DLD1 (cell line): ENCODE results near the gene RWDD1.

ENCODE experiments used
- in situ Hi-C: cut with HindIII; loops from 2 replicates; pipeline ENCODE4 v1.10.0; 2017; ENCODE audit warnings: low sequenced_read_pairs

Gene RWDD1

GRCh38 chr6:116557893-116558292, 13.4 kb upstream of the RWDD1 start:
- in situ Hi-C loops: no loop called here

- in situ Hi-C loops: no loop called here
Observed at GRCh38 chr6:116560130-116560529, 11.2 kb upstream of the RWDD1 start.

DNA sequence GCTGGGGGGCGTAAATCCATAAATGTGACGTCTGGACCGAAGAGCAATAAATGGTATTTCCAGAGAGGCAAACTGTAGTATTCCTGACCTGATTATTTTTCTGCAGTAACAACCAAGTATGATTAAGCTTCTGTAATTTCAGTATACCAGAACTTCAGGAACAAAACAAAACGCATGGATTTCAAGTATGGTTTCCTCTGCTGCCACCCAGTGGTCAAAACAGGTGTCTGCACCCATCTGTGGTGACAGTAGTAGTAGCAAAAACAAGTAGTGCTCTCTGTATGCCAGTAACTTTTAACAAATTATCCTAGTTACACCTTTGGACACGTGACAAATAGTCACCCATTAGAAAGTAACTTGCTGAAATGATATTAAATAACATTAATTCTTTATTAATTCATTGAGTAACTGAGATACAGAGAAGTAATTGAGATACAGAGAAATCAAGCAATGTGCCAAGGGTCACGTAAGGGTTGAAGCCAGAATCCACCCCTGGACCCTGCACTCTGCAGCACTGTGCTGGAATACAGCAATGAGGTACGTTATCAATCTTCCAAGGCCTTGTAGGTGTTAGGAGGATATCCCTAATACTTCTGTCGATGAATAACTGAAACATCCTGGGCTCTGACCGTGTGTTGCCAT, 9.8 kb upstream of the RWDD1 start:
- in situ Hi-C loops: no loop called here

GRCh38 chr6:116562019-116562403, 9.3 kb upstream of the RWDD1 start:
- in situ Hi-C loops: no loop called here

- in situ Hi-C loops: no loop called here
Observed at GRCh38 chr6:116562614-116563013, 8.7 kb upstream of the RWDD1 start.

- in situ Hi-C loops: no loop called here
Observed at GRCh38 chr6:116563830-116564229, 7.5 kb upstream of the RWDD1 start.

DNA sequence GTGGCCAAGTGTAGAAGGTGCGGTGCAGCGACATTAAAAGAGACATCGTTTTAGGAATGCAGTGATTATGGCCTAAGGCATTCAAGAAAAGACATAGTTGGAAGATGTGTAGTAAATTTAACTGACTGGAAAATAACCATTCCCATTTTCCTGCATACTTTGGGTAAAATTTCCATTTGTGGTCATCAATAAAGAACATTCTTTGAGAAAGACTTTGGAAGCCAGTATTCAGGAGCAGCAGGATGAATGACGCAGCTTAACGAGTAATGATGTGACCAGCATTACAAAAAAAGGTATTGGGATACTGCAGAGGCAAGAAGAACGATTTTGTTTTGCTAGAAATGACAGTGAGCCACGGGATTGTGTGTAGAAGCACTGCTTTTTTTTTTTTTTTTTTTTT, 7.0 kb upstream of the RWDD1 start:
- in situ Hi-C loops: no loop called here

GRCh38 chr6:116564921-116565872, 6.1 kb upstream of the RWDD1 start:
- in situ Hi-C loops: no loop called here

- in situ Hi-C loops: no loop called here
Observed at GRCh38 chr6:116568111-116568510, 3.2 kb upstream of the RWDD1 start.

DNA sequence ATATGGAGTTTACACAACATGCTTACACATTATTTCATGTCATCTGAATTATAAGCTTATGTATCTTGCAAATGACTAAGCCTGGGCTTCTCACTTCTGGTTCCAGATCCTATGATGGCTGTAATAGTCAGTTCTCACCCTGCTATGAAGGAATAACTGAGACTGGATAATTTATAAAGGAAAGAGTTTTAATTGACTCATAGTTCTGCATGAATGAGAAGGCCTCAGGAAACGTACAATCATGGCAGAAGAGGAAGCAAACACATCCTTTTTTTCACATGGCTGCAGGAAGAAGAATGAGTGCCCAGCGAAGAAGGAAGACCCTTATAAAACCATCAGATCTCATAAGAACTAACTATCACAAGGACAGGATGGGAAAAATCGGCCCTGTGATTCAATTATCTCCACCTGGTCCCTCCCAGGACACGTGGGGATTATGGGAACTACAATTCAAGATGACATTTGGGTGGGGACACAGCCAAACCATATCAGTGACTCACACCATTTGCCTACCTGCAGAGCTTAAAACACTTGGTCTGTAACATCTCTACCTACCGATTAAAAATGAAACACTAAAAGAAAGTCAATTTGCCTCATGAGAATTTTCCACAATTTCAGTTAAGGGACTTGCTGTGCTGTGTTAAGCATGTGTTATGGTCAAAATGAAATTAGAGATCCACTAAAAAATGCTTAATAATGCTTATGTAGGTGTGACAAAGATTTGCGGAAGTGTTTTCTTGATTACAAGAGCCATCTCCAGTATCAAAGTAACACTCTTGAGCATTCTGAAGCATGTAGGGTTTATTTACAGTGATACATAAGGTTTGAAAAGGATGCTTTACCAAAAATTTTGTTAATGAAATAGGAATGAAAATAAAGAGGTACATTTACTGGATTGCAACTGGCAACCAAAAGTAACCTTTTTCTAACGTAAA, 2.2 kb upstream of the RWDD1 start:
- in situ Hi-C loops: no loop called here

GRCh38 chr6:116571683-116572000, 338 bp downstream of the RWDD1 start:
- in situ Hi-C loops: no loop called here

- in situ Hi-C loops: no loop called here
Observed at GRCh38 chr6:116572162-116572561, 858 bp downstream of the RWDD1 start.

GRCh38 chr6:116575227-116575626, 3.9 kb downstream of the RWDD1 start:
- in situ Hi-C loops: no loop called here

DNA sequence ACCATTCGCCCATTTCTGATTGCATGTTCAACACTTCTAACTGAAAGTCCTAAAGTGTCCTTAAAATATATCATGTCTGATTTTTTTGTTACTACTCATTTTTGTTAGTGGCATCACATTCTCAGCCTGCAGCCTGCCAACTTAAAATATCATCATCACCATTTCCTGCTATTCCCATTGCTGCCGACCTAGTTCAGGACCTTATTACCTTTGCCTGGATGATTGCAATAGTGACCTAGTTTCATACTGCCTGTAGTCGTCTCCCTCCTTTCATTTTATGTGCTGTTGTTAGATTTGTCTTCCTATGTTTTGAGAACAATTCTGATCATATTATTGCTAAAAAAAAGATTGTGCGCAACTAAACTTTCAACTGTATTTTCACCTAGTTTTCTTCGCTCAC, 6.2 kb downstream of the RWDD1 start:
- in situ Hi-C loops: no loop called here

DNA sequence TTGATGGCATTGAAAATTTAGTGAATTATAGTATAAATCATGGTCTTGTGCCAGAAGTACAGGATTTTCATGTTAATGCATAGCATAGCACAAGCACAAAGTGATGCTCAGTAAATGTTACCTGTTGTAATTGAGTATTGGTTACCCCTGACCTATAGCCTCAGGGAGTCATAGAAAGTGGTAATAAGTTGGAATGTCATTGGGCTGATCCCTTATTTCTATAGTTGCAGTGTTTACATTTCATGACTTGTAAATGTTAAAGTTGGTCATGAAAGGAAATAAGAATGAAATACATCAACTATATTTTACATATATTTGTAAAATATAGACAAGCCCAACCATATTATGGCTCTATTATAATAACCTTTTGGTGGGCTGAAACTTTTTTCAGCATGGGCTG, 7.0 kb downstream of the RWDD1 start:
- in situ Hi-C loops: no loop called here

- in situ Hi-C loops: no loop called here
Observed at GRCh38 chr6:116579143-116579542, 7.8 kb downstream of the RWDD1 start.

DNA sequence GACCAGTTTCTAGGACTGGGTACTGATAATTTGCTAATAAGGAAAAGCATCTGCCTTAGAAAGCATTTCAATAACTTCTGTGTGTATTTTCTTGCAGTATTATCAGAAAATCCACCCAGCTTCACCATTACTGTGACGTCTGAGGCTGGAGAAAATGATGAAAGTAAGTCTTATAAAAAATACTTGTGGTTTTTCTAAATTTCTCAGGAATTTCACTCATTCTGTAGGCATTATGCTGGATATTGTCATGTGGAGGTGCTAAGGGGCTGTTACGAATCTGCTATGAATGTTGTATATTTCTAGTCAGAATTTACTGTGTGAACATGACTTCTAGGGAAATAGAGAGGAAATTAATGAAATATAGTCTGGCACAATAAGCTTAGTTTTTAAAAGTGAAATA, 8.9 kb downstream of the RWDD1 start:
- in situ Hi-C loops: no loop called here

- in situ Hi-C loops: no loop called here
Observed at GRCh38 chr6:116586276-116586675, 15.0 kb downstream of the RWDD1 start.

DNA sequence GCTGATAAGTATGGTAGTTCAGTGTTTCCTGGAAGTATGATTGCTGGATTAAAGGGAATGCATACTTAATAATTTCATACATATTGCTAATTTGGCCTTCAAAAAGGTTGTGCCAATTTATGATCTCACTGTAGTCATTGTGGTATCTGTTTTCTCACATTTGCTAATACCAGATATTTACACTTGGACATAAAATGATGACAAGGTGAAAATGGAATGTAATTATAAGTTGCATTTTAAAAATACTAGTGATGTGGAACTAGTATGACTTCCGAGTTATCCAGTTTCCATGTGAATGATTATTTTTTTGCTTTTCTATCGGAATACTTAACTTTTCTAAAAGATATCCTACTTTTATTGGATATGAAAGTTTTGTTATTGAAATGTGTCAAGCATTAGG, 15.4 kb downstream of the RWDD1 start:
- in situ Hi-C loops: no loop called here

DNA sequence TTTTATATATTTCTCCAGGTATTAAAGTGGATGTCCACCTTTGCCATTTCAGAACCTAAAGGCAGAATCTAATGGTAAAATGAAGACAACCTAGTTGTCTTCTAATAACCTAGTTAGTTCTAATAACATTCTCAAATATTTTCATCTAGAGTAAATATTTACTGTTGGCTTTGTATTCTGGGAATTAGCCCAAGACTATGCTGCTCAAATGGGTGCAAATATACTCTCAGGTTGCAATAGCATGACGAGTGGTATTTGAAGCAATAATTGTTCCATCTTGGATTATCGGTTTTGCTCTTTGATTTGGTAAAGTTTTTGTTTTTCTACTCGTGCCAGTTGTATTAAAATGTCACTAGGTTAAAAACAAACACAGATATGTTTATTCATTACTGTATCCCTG, 23.9 kb downstream of the RWDD1 start:
- in situ Hi-C loops: no loop called here

- in situ Hi-C loops: no loop called here
Observed at GRCh38 chr6:116596815-116597214, 25.5 kb downstream of the RWDD1 start.
